MCF 10A (cell line): ENCODE results near the gene ADPRH. TPM values are rescaled to one million over a fixed set of nuclear protein-coding genes. Genes with fewer than 3 reads are reported as not detected.

Experiments
- BruUV-seq: library from RNA; stranded (reverse); fragments of 400-500 nt; replicated peaks from 2 replicates; lab custom pipeline; 2021; lab: Mats Ljungman, UMichigan
- CTCF ChIA-PET: fragments of 300-600 bp; sonication (Branson Sonifier 250); formaldehyde crosslinking; extraction: SDS; loops from one replicate; lab custom pipeline; 2021; ENCODE audit warnings: antibody characterized with exemption, inconsistent platforms; lab: Yijun Ruan, JAX
- POLR2A ChIA-PET: fragments of 300-600, 350-650 bp; sonication (Branson Sonifier 250); formaldehyde crosslinking; extraction: SDS; loops from one replicate; lab custom pipeline; 2020; ENCODE audit warnings: antibody characterized with exemption, inconsistent platforms; lab: Yijun Ruan, JAX
- DNase-seq: peaks from one replicate; pipeline ENCODE4 v3.0.0-alpha.2; 2018; ENCODE audit not compliant: unreplicated experiment
- H3K27ac Mint-ChIP-seq: one replicate; pipeline ENCODE4 v1.8.0; 2022; ENCODE audit warnings: mild to moderate bottlenecking, low read depth, mixed read lengths; ENCODE audit not compliant: unreplicated experiment
- H3K27me3 Mint-ChIP-seq: one replicate; pipeline ENCODE4 v1.8.0; 2022; ENCODE audit warnings: mixed read lengths; ENCODE audit not compliant: insufficient read depth, unreplicated experiment
- H3K36me3 Mint-ChIP-seq: one replicate; pipeline ENCODE4 v1.8.0; 2022; ENCODE audit warnings: mild to moderate bottlenecking, moderate library complexity, mixed read lengths; ENCODE audit not compliant: insufficient read depth, unreplicated experiment
- H3K4me1 Mint-ChIP-seq: one replicate; pipeline ENCODE4 v1.8.0; 2022; ENCODE audit warnings: mixed read lengths; ENCODE audit not compliant: insufficient read depth, unreplicated experiment
- H3K4me3 Mint-ChIP-seq: one replicate; pipeline ENCODE4 v1.8.0; 2022; ENCODE audit warnings: mild to moderate bottlenecking, moderate library complexity, mixed read lengths; ENCODE audit not compliant: unreplicated experiment
- H3K9me3 Mint-ChIP-seq: one replicate; pipeline ENCODE4 v1.8.0; 2022; ENCODE audit warnings: mixed read lengths; ENCODE audit not compliant: unreplicated experiment
- intact Hi-C: fragments of 100-400 bp; cut with micrococcal nuclease; formaldehyde crosslinking; loops from 2 replicates; pipeline ENCODE4 v1.14.1; 2022
- total RNA-seq: library from RNA; stranded (reverse); gene quantifications from 2 replicates; pipeline ENCODE4 v1.2.3, GENCODE V29; 2022
- TF ChIP-seq, protein P1 (sequence below): fragments of 200-600 bp; IDR thresholded peaks from one replicate; pipeline ENCODE4 v1.8.0; 2022; ENCODE audit warnings: antibody characterized with exemption, mild to moderate bottlenecking; ENCODE audit not compliant: unreplicated experiment

The ADPRH gene
- total RNA-seq, 1 experiment from 2014 or later: not detected

DNA sequence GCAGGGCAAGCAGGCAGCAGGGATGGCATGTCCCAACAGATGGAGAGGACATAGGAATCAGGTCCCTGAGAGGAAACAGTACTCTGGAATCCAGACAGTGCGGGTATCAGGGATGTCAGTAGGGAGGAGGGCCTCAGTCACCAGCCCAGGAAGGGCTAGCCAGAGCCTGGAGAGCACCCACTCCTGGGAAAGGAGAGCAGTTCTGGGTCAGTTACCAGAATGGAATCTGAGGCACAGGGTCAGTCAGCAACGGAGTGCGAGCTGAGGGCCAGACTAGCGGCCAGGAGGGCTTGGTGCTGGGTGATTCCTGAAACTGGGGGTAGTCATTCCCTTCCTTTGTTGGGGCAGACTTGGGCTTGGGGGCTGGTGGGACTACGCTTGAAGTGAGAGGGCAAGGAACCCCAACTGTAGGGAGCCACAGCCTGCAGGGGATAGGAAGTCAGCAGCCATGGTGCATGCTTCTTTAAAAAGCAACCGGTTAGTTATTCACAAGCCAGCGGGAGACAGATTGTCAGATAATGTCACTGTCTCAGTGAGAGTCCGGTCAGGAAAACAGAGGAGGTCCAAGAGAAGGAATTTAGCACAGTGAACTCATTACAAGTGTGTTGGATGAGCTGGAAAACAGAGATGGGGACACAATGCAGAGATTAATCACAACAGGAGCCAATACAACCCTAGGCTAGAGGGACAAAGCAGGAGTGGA, 46.3 kb downstream of the ADPRH start:
- Mint-ChIP-seq H3K4me3 (no peak overlapping the region), H3K9me3 (peaks cover 8% of the 10 kb centered on the region), H3K27ac (no peak overlapping the region), H3K36me3 (no peaks in the 10 kb centered on the region), H3K27me3 (peaks cover 10% of the 10 kb centered on the region), H3K4me1 (peaks cover 5% of the 10 kb centered on the region)
- intact Hi-C loops: no loop called here
- no TSS peak for BruUV-seq
- ChIA-PET CTCF (interaction anchor here (0.7 kb wide), 1 partner anchor 72 kb away, joined by 3 read pairs; no protein-coding TSS in a partner anchor), POLR2A (no interaction called here)
- DNase-seq: no peak
- TF ChIP-seq, protein P1, sequence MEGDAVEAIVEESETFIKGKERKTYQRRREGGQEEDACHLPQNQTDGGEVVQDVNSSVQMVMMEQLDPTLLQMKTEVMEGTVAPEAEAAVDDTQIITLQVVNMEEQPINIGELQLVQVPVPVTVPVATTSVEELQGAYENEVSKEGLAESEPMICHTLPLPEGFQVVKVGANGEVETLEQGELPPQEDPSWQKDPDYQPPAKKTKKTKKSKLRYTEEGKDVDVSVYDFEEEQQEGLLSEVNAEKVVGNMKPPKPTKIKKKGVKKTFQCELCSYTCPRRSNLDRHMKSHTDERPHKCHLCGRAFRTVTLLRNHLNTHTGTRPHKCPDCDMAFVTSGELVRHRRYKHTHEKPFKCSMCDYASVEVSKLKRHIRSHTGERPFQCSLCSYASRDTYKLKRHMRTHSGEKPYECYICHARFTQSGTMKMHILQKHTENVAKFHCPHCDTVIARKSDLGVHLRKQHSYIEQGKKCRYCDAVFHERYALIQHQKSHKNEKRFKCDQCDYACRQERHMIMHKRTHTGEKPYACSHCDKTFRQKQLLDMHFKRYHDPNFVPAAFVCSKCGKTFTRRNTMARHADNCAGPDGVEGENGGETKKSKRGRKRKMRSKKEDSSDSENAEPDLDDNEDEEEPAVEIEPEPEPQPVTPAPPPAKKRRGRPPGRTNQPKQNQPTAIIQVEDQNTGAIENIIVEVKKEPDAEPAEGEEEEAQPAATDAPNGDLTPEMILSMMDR: no peak

DNA sequence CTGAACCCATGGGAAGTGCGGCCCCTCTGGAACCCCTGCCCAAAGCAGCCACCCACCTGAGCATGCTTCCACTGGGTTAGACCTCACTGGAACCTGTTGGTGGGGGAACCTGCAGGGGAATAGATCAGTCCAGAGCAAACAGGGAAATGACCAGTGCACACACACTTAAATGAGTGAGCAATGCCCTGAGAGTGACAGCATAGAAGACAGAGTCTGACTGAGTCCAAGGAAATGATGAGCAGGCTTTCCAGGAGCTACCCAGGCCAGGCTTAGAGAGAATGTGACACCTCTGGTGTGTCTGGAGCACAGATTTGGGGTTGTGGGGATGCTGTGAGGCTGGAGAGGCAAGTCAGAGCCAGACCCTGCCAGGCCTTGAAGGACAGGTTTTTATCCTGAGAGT, 46.9 kb downstream of the ADPRH start:
- Mint-ChIP-seq H3K4me3 (no peak overlapping the region), H3K27ac (no peak overlapping the region), H3K27me3 (peaks cover 10% of the 10 kb centered on the region), H3K9me3 (peaks cover 8% of the 10 kb centered on the region), H3K36me3 (no peaks in the 10 kb centered on the region), H3K4me1 (peaks cover 9% of the 10 kb centered on the region)
- ChIA-PET POLR2A (no interaction called here), CTCF (no interaction called here)
- DNase-seq: no peak
- intact Hi-C loops: no loop called here
- TF ChIP-seq, protein P1: no peak
- no TSS peak for BruUV-seq

DNA sequence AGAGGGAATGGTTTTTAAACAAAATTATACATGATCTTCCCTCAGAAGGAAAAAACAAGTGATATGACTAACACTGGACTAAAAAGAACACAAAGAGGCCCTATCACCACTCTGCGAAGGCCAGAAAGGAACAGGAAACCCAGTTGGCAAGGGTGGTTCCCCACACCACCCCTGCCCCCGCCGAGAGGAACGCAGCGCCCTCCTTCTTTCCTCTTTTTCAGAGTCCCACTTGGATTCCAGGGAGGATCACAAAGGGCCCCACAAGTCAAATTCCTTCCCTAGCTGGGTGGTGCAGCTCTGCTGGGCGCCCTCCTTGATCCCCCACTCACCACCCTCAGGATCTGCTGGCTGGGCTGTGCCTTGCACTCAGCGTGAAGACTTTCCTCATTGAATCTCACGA, 48.2 kb downstream of the ADPRH start:
- Mint-ChIP-seq H3K36me3 (no peaks in the 10 kb centered on the region), H3K9me3 (no peaks in the 10 kb centered on the region), H3K4me3 (no peak overlapping the region), H3K27ac (no peak overlapping the region), H3K27me3 (peaks cover 10% of the 10 kb centered on the region), H3K4me1 (peaks cover 9% of the 10 kb centered on the region)
- DNase-seq: no peak
- CTCF ChIA-PET: interaction anchor here (0.6 to 1.0 kb wide), 2 partner anchors 11 to 207 kb away, joined by 4 to 8 read pairs; no protein-coding TSS in a partner anchor
- intact Hi-C loops: no loop called here
- TF ChIP-seq, protein P1: no peak
- BruUV-seq: no TSS peak
- POLR2A ChIA-PET: interaction anchor here (0.9 kb wide), 1 partner anchor 11 kb away, joined by 3 read pairs; no protein-coding TSS in a partner anchor

DNA sequence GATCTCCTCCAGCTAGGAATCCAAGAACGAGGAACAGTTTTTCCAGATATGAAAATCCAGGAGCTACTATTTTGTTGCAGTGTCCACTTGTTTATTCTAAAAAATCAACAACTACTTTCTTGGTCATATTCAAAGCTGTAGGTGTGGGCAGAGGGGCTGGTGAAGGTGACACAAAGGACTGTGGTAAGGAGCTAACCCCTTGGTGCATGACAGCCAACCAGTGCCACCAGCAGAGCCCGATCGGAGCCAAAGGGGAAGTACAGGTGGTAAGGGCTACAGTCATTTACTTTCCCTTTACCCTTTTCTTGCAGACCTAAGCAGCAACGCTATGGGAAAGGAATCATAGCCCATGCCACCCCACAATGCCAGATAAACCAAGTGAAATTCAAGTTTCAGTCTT, 49.1 kb downstream of the ADPRH start:
- POLR2A ChIA-PET: no interaction called here
- intact Hi-C loops: no loop called here
- no peaks in the 10 kb centered on the region for H3K9me3 Mint-ChIP-seq
- BruUV-seq: no TSS peak
- H3K4me3 Mint-ChIP-seq: no peak overlapping the region
- no peak for DNase-seq
- peaks cover 10% of the 10 kb centered on the region for H3K27me3 Mint-ChIP-seq
- CTCF ChIA-PET: no interaction called here
- no peak overlapping the region for H3K27ac Mint-ChIP-seq
- TF ChIP-seq, protein P1: no peak
- H3K4me1 Mint-ChIP-seq: peaks cover 9% of the 10 kb centered on the region
- no peaks in the 10 kb centered on the region for H3K36me3 Mint-ChIP-seq
